Hepatocyte (in vitro differentiated cells): Measurements from ENCODE around the gene ARPC1A.

Experiments
- EZH2 ChIP-seq: fragments of 200-600 bp; sonication (generic); IDR thresholded peaks from 2 replicates; pipeline ENCODE4 v1.6.1; 2016; ENCODE audit warnings: antibody characterized with exemption, mild to moderate bottlenecking, borderline replicate concordance
- EZH2phosphoT487 ChIP-seq: fragments of 200-600 bp; sonication (generic); IDR thresholded peaks from one replicate; pipeline ENCODE4 v1.6.1; 2018; ENCODE audit warnings: antibody characterized with exemption, mild to moderate bottlenecking, low read depth, moderate library complexity; ENCODE audit not compliant: unreplicated experiment, severe bottlenecking
- TF ChIP-seq, protein P1 (sequence below): fragments of 200-600 bp; sonication (generic); IDR thresholded peaks from 2 replicates; pipeline ENCODE4 v1.5.1; 2016; ENCODE audit warnings: antibody characterized with exemption, mild to moderate bottlenecking; ENCODE audit not compliant: poor library complexity

DNA sequence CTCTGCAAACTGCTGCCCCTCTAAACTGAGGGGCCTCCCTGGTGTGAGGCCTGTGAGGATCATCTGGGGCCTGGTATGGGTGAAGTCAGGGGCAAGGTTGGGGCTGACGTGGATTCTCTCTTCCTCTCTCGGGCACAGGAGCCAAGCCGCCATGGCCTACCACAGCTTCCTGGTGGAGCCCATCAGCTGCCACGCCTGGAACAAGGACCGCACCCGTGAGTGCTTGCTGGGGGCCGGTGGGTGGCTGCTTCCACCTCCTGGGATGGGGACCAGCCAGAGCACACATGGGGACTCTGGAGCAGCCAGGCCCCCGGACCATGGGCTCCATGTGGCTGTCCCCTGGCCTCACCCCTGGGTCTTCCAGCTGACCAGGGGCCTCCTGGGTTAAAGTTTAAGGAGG, 59.9 kb downstream of the ARPC1A start:
- TF ChIP-seq EZH2phosphoT487 (no peak), EZH2 (no peak)
- TF ChIP-seq, protein P1, sequence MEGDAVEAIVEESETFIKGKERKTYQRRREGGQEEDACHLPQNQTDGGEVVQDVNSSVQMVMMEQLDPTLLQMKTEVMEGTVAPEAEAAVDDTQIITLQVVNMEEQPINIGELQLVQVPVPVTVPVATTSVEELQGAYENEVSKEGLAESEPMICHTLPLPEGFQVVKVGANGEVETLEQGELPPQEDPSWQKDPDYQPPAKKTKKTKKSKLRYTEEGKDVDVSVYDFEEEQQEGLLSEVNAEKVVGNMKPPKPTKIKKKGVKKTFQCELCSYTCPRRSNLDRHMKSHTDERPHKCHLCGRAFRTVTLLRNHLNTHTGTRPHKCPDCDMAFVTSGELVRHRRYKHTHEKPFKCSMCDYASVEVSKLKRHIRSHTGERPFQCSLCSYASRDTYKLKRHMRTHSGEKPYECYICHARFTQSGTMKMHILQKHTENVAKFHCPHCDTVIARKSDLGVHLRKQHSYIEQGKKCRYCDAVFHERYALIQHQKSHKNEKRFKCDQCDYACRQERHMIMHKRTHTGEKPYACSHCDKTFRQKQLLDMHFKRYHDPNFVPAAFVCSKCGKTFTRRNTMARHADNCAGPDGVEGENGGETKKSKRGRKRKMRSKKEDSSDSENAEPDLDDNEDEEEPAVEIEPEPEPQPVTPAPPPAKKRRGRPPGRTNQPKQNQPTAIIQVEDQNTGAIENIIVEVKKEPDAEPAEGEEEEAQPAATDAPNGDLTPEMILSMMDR: no peak
